PC-9 (cell line): ENCODE measurements around the gene FBXO28. TPM values are rescaled to one million over a fixed set of nuclear protein-coding genes. Genes with fewer than 3 reads are reported as not detected.

Experiments used
- BruUV-seq: library from RNA; stranded (reverse); fragments of 400-500 nt; replicated peaks from 2 replicates; lab custom pipeline; 2021; lab: Mats Ljungman, UMichigan
- CTCF ChIA-PET: fragments of 300-600 bp; sonication (Branson Sonifier 250); formaldehyde crosslinking; loops from one replicate; lab custom pipeline; 2022; ENCODE audit warnings: antibody characterized with exemption; lab: Charles Lee
- POLR2A ChIA-PET: fragments of 300-600 bp; sonication (Branson Sonifier 250); formaldehyde crosslinking; loops from one replicate; lab custom pipeline; 2022; ENCODE audit warnings: antibody characterized with exemption; ENCODE audit not compliant: unreplicated experiment; lab: Charles Lee
- DNase-seq, 2 experiments: peaks; one replicate each; pipeline versions ENCODE4 v3.0.0 to v3.0.0-alpha.2; 2015 to 2022; ENCODE audit warnings: mixed read lengths in 1 of 2
- H2AFZ ChIP-seq: fragments of 200-600 bp; sonication (generic); 2 replicates; pipeline ENCODE4 v1.8.1; 2017; ENCODE audit warnings: antibody characterized with exemption
- H3F3A ChIP-seq: fragments of 200-600 bp; sonication (generic); 2 replicates; pipeline ENCODE4 v1.8.1; 2017; ENCODE audit warnings: antibody characterized with exemption, mild to moderate bottlenecking, low read depth; ENCODE audit not compliant: insufficient read depth
- H3K27ac ChIP-seq: fragments of 200-600 bp; sonication (generic); 2 replicates; pipeline ENCODE4 v1.6.1; 2016; ENCODE audit warnings: mixed run types
- H3K27me3 ChIP-seq: fragments of 200-600 bp; sonication (generic); 2 replicates; pipeline ENCODE4 v1.6.1; 2016; ENCODE audit warnings: low read depth, mixed run types; ENCODE audit not compliant: insufficient read depth
- H3K36me3 ChIP-seq: fragments of 200-600 bp; sonication (generic); 2 replicates; pipeline ENCODE4 v1.6.1; 2016; ENCODE audit warnings: low read depth, mixed run types
- H3K4me1 ChIP-seq: fragments of 200-600 bp; sonication (generic); replicated peaks from 2 replicates; pipeline ENCODE4 v1.6.1; 2016; ENCODE audit warnings: mixed run types; ENCODE audit not compliant: insufficient read depth
- H3K4me2 ChIP-seq: fragments of 200-600 bp; sonication (generic); 2 replicates; pipeline ENCODE4 v1.6.1; 2017; ENCODE audit warnings: mixed run types
- H3K4me3 ChIP-seq: fragments of 200-600 bp; sonication (generic); 2 replicates; pipeline ENCODE4 v1.6.1; 2016; ENCODE audit warnings: mixed run types
- H3K79me2 ChIP-seq: fragments of 200-600 bp; sonication (generic); 2 replicates; pipeline ENCODE4 v1.6.1; 2017; ENCODE audit warnings: low read depth, mixed run types
- H3K9me2 ChIP-seq: fragments of 200-600 bp; sonication (generic); 2 replicates; pipeline ENCODE4 v1.8.1; 2017; ENCODE audit warnings: mild to moderate bottlenecking; ENCODE audit not compliant: insufficient read depth
- H3K9me3 ChIP-seq: fragments of 200-600 bp; sonication (generic); 2 replicates; pipeline ENCODE4 v1.8.1; 2016; ENCODE audit warnings: low read depth; ENCODE audit not compliant: insufficient read depth
- H4K20me1 ChIP-seq: fragments of 200-600 bp; sonication (generic); 2 replicates; pipeline ENCODE4 v1.8.1; 2017; ENCODE audit not compliant: insufficient read depth
- EZH2 ChIP-seq: fragments of 200-600 bp; sonication (generic); IDR thresholded peaks from 2 replicates; pipeline ENCODE4 v1.8.0; 2017; ENCODE audit warnings: antibody characterized with exemption, low read depth
- intact Hi-C: fragments of 100-400 bp; cut with micrococcal nuclease; formaldehyde crosslinking; loops from one replicate; pipeline ENCODE4 v1.10.0; 2022; ENCODE audit not compliant: unreplicated experiment
- total RNA-seq: library from RNA; stranded (reverse); gene quantifications from 2 replicates; pipeline ENCODE4 v1.2.3, GENCODE V29; 2021
- TF ChIP-seq, protein P1 (sequence below): fragments of 200-600 bp; sonication (generic); conservative IDR thresholded peaks from 2 replicates; pipeline ENCODE4 v1.6.1; 2017; ENCODE audit warnings: mixed run types, antibody characterized with exemption, mild to moderate bottlenecking, moderate library complexity

FBXO28 gene
- total RNA-seq, 1 experiment from 2014 or later: 48.1 TPM

DNA sequence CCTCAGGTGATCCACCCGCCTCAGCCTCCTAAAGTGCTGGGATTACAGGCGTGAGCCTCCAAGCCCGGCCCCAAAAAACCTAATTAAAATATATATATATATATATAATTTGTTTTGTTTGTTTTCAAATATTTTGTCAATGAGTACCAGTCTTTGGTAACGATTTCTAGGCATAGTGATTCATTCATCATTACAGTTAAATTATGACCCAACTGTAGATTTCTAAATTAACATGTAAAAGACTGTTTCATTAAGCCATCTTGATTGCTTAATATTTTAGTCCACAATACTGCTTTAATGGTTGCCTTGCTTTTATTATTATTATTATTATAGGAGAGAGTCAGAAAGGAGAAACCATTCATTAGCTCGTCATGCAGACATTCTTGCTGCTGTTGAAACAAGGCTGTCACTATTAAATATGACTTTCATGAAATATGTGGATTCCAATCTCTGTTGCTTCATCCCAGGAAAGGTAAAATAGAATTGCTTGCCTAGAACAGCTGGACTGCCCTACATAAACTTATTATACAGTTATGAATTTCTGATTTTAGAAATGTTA lies 19.9 kb downstream of the FBXO28 start:
- peaks cover 57% of the 10 kb centered on the region for H3K36me3 ChIP-seq
- H3K4me1 ChIP-seq: no peaks in the 10 kb centered on the region
- BruUV-seq: no TSS peak
- CTCF ChIA-PET: no interaction called here
- 0 out of 2 replicates have a peak, but pooled peaks cover 5% of the 10 kb centered on the region for H3K9me3 ChIP-seq
- intact Hi-C loops: no loop called here
- H3K9me2 ChIP-seq: no peaks in the 10 kb centered on the region
- H2AFZ ChIP-seq: no peak overlapping the region
- H3K27ac ChIP-seq: no peak overlapping the region
- H3K4me3 ChIP-seq: no peak overlapping the region
- H4K20me1 ChIP-seq: peaks cover 13% of the 10 kb centered on the region; the same call in 1 of the 2 replicates
- H3K4me2 ChIP-seq: no peak overlapping the region
- TF ChIP-seq, protein P1, sequence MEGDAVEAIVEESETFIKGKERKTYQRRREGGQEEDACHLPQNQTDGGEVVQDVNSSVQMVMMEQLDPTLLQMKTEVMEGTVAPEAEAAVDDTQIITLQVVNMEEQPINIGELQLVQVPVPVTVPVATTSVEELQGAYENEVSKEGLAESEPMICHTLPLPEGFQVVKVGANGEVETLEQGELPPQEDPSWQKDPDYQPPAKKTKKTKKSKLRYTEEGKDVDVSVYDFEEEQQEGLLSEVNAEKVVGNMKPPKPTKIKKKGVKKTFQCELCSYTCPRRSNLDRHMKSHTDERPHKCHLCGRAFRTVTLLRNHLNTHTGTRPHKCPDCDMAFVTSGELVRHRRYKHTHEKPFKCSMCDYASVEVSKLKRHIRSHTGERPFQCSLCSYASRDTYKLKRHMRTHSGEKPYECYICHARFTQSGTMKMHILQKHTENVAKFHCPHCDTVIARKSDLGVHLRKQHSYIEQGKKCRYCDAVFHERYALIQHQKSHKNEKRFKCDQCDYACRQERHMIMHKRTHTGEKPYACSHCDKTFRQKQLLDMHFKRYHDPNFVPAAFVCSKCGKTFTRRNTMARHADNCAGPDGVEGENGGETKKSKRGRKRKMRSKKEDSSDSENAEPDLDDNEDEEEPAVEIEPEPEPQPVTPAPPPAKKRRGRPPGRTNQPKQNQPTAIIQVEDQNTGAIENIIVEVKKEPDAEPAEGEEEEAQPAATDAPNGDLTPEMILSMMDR: no peak
- no peak for TF ChIP-seq EZH2
- H3K79me2 ChIP-seq: peaks cover 12% of the 10 kb centered on the region
- no peaks in the 10 kb centered on the region for H3K27me3 ChIP-seq
- DNase-seq: no peak
- POLR2A ChIA-PET: no interaction called here
- H3F3A ChIP-seq: peaks cover 16% of the 10 kb centered on the region; the same call in 1 of the 2 replicates

DNA sequence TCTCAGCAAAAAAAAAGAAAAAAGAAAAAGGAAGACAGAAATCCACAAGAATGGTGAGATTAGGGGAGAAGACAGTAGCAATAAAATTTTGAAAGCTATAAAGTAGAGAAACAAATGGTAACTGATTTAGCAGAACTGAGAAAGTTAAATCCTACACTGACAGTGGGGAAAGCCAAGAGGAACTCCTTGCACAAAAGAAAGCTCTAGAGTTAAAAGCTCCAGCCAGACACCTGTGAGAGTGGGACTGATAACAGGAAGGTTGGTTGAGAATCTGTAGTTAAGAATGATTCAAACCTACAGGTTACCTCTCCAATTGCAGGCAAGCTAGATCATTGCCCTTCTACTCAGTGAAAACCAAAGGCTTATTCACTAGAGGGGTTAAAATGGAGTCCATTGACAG lies 23.6 kb downstream of the FBXO28 start:
- POLR2A ChIA-PET: no interaction called here

DNA sequence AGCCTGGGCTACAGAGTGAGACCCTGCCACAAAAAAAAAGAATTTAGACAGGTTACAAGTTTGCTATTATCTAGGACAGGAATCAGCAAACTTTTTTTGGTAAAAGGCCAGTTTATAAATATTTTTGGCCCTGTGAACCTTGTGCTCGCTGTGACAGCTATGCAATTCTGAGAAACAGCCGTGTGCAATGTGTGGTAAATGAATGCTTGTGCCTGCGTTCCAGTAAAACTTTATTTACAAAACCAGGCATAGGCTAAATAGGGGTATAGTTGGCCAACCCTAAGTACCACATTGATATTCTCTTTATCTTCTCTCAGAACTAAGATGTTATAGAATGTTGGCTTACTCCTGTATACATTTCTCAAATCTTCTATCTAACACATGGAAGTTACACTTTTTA lies 24.3 kb downstream of the FBXO28 start:
- POLR2A ChIA-PET: no interaction called here
- H3K79me2 ChIP-seq: no peaks in the 10 kb centered on the region
- H2AFZ ChIP-seq: no peak overlapping the region
- intact Hi-C loops: no loop called here
- no peak overlapping the region for H3K4me2 ChIP-seq
- no peak for DNase-seq
- H3K27me3 ChIP-seq: no peaks in the 10 kb centered on the region
- no peak overlapping the region for H3K4me3 ChIP-seq
- no peaks in the 10 kb centered on the region; the same call in 1 of the 2 replicates for H4K20me1 ChIP-seq
- BruUV-seq: no TSS peak
- CTCF ChIA-PET: interaction anchor here (0.6 kb wide), 1 partner anchor 1540 kb away, joined by 5 read pairs; no protein-coding TSS in a partner anchor
- 0 out of 2 replicates have a peak, but pooled peaks cover 3% of the 10 kb centered on the region for H3F3A ChIP-seq
- H3K36me3 ChIP-seq: peaks cover 27% of the 10 kb centered on the region
- TF ChIP-seq, protein P1: no peak
- TF ChIP-seq EZH2: no peak
- no peak overlapping the region for H3K27ac ChIP-seq
- no peaks in the 10 kb centered on the region for H3K9me2 ChIP-seq
- no peaks in the 10 kb centered on the region for H3K4me1 ChIP-seq
- H3K9me3 ChIP-seq: no peaks in the 10 kb centered on the region

More for the DNA sequence above, 23.6 kb downstream of the FBXO28 start:
- Histone ChIP-seq H2AFZ (no peak overlapping the region), H3K79me2 (no peaks in the 10 kb centered on the region), H3F3A (peaks cover 10% of the 10 kb centered on the region; the same call in 1 of the 2 replicates), H3K4me1 (no peaks in the 10 kb centered on the region), H3K27me3 (no peaks in the 10 kb centered on the region), H3K4me2 (no peak overlapping the region), H3K27ac (no peak overlapping the region), H3K36me3 (peaks cover 34% of the 10 kb centered on the region), H3K9me3 (no peaks in the 10 kb centered on the region), H4K20me1 (peaks cover 4% of the 10 kb centered on the region; the same call in 1 of the 2 replicates), H3K9me2 (no peaks in the 10 kb centered on the region), H3K4me3 (no peak overlapping the region)
- intact Hi-C loops: no loop called here
- TF ChIP-seq EZH2: no peak
- TF ChIP-seq, protein P1: no peak
- DNase-seq: no peak
- no TSS peak for BruUV-seq
- CTCF ChIA-PET: interaction anchor here (0.6 kb wide), 1 partner anchor 1541 kb away, joined by 5 read pairs; no protein-coding TSS in a partner anchor
